Astrocyte of the cerebellum (primary cell): Measurements from ENCODE around the gene RBBP5.

Experiments
- DNase-seq: peaks from one replicate; pipeline ENCODE4 v3.0.0-alpha.2; 2011; ENCODE audit warnings: low read depth
- H3K4me3 ChIP-seq: 2 replicates; pipeline ENCODE4 v1.5.1; 2011; ENCODE audit warnings: mild to moderate bottlenecking, low read depth, low read length, moderate library complexity
- CTCF ChIP-seq: IDR thresholded peaks from 2 replicates; pipeline ENCODE4 v1.5.1; 2012; ENCODE audit warnings: low read length, low read depth, moderate library complexity, mild to moderate bottlenecking; ENCODE audit errors: missing control alignments
- in situ Hi-C: cut with HindIII; loops from 2 replicates; pipeline ENCODE4 v1.10.0; 2017; ENCODE audit warnings: low sequenced_read_pairs

RBBP5 gene

DNA sequence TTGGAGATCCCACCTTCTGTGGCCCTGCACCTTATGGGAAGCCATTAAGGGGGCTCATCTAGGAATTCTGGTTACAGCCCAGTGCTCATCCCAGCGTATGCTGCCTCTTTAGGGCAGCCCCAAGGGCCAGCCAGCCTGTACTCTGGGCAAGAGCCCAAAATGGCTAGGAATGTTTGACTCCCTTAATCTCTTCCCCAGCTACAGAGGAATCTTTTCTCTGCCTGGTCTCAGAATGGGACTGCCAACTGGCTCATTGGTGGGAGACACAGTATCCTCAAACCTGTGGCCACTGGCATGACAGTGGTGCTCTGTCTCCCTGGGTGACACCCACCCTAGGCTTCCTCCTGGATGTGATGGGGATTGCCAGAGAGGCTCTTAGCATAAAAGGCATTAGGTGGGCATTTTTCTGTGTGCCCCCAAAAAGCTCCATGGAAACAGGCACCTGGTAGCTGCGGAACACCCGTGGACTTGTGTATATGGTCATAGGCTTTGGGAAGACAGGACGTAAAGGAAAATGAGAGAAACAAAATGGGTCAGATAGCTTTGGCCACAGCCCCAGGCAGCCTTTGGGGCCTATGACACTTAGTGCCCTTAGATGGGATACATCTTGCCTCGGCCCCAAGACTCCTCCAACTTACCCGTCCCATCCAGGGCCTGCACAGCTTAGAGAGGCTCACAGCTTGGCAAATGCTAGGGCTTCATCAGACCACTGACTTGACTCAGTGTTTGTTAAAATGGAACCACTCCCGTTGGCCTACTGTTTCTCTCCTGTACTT lies 44.4 kb downstream of the RBBP5 start:
- no peak overlapping the region for H3K4me3 ChIP-seq
- in situ Hi-C loops = no loop called here
- no peak for DNase-seq
- no peak for TF ChIP-seq CTCF

DNA sequence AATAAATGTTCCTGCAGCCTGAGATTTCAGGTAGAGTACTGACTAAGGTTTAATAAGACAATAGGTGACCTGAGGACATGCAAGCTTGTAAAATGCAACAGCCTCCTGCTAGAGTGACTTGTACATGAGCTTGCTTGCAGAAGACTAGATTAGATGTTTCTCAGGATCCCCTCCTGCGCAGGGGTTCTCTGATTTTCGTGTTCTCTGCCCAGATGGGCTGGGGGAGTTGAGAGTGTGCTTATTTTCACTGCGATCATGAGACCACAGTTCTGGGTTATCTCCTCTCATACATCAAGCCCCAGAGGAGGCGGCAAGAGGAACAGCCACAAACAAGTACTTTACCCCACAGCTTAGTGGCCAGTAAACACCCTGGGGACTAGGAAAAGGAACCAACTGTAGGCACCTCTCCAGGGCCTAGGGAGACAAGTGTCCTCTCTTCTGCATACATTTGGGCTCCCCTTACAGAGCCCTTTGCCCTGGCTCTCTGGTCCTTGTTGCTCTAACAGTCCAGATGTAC lies 45.5 kb downstream of the RBBP5 start:
- no peak for TF ChIP-seq CTCF
- H3K4me3 ChIP-seq = no peak overlapping the region
- in situ Hi-C loops = no loop called here
- no peak for DNase-seq

DNA sequence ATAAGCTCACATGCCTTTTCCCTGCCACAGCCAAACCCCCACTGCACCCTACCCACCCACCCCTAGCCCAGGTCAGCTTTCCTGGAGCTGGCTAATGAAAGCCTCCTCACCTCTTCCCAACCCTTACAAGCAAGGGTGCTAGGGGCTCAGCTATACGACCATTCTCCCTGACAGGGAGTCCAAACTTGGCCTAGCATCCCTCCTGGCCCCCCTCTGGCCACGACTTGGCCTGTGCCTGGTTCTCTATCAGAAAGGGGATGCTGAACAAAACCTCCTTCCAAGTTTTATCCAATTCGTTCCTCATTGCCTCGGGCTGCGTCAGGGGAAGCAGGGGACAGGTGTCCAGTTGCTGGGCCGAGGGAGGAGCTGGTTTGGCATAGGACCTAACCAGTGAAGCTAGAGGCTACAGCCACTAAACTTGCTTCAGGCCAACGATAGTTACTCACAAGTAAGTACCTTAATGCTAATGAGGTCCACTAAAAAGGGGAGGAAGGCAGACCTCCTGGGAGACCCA lies 46.1 kb downstream of the RBBP5 start:
- H3K4me3 ChIP-seq = no peak overlapping the region
- DNase-seq = no peak
- in situ Hi-C loops = no loop called here
- no peak for TF ChIP-seq CTCF

DNA sequence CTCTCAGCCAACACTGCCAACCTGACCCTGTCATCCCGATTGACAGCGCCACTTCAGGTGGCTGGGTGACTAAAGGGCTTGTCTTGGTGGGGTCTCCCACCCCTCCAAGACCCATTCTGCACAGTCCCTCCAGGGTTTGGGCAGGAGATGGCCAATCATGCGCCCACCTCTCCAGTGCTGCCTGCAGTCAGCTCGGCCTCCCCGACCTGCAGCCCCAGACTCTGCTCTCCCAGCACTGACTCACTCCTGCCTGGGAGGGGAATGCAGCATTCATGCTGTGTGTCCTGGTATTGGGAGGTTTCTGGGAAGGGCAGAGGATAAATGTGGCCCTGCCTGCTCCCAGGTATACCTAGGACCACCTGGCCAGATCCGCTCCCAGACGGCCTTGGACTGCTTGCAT lies 47.3 kb downstream of the RBBP5 start:
- H3K4me3 ChIP-seq = no peak overlapping the region
- no peak for DNase-seq
- TF ChIP-seq CTCF = no peak
- in situ Hi-C loops = no loop called here

DNA sequence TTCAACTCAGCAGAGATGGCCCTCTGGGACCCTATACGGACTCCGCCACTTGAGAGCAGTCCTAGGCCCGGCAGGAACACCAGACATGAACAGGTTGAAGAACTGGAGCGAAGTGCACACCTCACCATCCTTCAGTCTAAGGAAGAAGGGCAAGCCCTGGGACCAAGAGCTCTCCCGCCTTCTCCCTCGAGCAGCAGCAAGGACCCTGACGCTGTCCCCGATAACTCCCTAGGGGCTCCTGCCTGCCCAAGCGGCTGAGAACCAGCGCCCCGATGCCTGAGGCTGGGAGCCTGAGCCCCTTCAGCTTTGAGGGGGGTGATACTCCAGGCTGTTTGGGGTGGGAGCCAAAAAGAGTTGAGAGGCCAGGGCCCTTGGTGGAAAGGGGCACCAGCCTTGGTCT lies 47.7 kb downstream of the RBBP5 start:
- TF ChIP-seq CTCF = no peak
- in situ Hi-C loops = no loop called here
- no peak overlapping the region for H3K4me3 ChIP-seq
- no peak for DNase-seq

DNA sequence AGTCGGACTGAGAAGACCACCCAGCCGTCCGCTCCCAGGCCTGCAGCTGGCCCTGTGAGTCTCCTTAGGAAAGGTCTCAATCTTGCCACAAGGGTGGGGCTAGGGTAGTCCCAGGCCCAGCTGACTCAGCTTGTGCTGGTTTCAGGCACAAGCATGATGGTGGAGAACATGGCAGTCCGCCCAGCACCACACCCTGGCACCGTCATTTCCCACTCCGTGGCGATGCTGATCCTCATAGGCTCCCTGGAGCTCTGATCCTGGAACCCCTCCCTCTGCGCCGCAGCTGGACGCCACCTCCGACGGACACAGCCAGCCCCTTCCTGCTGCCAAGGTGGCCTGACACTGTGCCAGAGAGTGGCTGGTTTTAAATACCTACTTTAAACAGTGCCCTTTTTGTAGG lies 48.3 kb downstream of the RBBP5 start:
- H3K4me3 ChIP-seq = no peak overlapping the region
- in situ Hi-C loops = no loop called here
- no peak for TF ChIP-seq CTCF
- DNase-seq = no peak
